CD4-positive, alpha-beta T cell treated with Interleukin-1 beta for 1 hour (primary cell): ENCODE measurements around the gene KCNJ1.

Experiments
- DNase-seq, 2 donors: peaks; one replicate each; pipeline ENCODE4 v3.0.0-alpha.2; 2020 to 2022

KCNJ1 gene

GRCh38 chr11:128846985-128847384 lies 20.1 kb downstream of the KCNJ1 start:
- DNase-seq: no peak

- no peak for DNase-seq
Observed at GRCh38 chr11:128845334-128845780, 21.7 kb downstream of the KCNJ1 start.

GRCh38 chr11:128843198-128843785 lies 23.8 kb downstream of the KCNJ1 start:
- DNase-seq: no peak

GRCh38 chr11:128841461-128842072 lies 25.5 kb downstream of the KCNJ1 start:
- peak; percentile 21 to 50 for DNase-seq

DNA sequence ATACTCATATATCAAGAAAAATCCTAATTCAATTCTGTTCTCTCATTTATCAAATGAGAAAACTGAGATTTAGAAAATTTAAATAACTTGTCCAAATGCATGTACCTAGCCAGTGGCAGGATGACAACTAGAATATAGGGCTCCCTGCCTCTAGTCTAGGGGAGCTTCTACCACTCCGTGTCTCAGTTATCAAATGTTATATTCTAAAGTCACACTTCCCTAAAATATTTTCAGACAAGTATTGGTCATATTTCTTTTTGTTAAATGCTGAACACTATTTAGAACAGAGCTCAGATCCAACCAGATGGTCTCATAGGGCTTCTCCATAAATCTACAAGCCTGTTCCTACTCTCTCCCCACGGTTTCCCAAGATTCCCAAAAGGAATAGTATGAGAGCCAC lies 26.3 kb downstream of the KCNJ1 start:
- DNase-seq: no peak

DNA sequence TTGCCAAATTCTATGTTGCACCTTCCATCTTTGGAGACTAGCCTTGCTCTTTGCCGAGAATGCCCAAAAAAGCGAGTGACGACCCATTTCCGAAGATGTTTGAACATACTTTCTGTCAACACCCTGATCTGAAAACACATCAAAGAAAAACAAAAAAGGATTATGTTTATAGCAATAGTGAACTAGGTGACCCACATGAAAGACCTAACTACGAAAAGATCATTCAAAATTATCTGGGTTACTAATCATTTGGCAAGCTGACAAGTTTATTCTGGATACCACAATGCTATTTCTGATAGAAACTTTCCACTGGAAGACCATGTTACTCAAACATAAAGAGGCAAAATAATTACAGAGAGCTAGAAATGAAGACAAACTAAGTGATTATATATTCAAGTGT lies 27.0 kb downstream of the KCNJ1 start:
- peak in 1 of 2 donors; percentile 61 for DNase-seq

DNA sequence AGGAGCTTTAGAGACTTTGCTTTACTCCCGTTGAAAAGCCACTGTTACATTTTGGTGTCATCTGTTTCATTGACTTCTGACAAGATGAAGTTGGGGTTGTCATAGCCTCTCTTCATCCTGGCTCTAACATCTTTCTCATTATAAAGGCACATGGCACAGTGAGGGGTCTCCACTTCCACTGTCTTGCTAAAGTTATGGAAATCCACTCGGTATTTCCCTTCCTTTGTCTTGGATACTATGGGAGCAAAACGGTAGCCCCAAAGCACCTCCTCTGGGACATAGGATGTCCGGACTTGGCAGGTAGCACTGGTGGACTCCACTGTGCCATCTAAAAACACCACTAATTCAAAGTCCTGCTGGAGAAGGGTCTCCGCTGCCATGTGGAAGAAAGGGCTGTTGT lies 28.0 kb downstream of the KCNJ1 start:
- no peak for DNase-seq

DNA sequence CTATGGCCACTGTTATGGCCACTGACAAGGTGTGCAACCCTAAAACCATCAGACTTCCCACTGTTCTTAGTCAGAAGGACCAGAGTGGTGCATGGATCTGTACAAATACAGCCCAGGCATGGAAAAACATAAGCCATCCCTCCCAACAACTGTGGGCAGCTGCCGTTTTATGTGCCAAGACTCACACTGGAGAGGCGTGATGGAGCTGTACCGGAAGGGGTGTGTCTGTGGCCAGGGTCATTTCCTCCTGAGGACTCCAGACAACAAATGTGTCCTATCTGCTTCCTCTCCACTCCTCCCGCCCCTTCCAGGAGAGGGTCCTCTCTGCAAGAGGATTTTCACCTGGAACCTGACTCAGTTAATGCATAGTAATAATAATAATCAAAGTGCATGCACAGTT lies 29.5 kb downstream of the KCNJ1 start:
- peak in 1 of 2 donors; percentile 27 for DNase-seq

DNA sequence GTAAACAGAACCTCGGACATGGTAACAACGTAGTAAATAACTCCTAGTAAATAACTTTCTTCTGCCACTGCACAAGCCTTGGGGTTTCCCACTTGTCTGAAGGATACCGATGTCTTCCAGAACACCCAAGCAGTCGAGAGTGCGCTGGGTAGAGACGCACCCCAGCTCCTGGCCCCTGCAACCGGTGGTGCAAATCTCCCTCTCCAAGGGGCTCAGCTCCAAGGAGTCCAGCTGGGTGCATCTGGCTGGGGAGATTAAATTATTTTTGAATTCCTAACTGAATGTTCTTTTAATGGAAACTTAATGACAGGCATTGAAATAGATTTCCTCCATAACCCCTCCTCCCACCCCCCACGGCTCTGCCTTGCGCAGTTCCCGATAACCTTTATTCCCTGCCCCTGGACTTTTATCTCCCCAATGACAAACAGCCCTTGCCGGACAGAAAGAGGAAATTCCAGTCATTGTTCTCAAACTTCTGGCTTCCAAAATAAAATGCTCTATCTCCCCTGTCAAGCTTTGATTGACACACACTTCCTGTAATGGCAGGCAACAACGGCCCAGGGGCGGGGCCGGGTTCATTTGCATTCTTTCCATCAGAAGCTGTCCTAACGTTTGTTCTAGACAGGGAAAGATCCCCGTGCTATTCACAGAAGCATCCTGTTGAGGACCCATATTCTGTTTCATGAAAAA lies 31.2 kb downstream of the KCNJ1 start:
- DNase-seq: no peak

DNA sequence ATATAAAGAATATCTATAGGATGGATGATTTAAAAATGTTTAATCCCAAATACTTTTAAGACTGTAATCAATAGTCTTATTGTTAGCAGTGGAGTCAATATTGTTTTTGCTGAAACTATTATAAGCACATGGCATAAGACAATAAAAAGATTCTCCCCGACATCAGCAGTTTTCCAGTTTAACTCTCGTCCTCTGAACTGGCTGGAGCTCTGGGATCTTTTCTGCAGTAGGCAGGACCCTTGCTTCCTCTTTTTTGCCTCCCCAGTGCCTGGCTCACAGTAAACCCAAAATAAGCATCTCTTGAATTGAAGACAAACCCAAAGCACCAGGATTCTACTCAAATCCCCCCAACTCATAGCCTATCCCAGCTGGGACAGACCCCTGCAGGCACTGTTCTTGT lies 32.9 kb downstream of the KCNJ1 start:
- no peak for DNase-seq

GRCh38 chr11:128832121-128832497 lies 35.0 kb downstream of the KCNJ1 start:
- no peak for DNase-seq

GRCh38 chr11:128831174-128832120 lies 35.6 kb downstream of the KCNJ1 start:
- peak; percentile 83 to 88 for DNase-seq

- peak in 1 of 2 donors; percentile 63 for DNase-seq
Observed at GRCh38 chr11:128830290-128831173, 36.6 kb downstream of the KCNJ1 start.

DNA sequence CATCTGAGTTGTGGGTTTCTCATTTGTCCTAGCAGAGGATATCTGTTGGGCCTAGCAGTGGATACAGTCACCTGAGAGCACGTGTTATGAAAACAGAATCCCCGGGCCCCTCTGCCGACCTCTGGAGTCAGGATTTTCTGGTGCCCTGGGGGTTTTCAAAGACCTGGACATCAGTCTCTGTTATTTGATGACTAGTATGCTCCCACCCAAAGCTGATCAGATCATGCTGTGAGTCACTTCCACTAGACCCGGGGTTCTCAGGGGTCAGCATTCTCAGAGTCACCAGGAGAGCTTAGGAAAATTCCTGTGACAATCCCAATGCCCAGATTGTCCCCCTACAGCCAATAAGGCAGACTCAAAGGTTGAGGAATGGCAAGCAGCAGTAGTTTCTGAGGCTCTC lies 38.7 kb downstream of the KCNJ1 start:
- DNase-seq: no peak

DNA sequence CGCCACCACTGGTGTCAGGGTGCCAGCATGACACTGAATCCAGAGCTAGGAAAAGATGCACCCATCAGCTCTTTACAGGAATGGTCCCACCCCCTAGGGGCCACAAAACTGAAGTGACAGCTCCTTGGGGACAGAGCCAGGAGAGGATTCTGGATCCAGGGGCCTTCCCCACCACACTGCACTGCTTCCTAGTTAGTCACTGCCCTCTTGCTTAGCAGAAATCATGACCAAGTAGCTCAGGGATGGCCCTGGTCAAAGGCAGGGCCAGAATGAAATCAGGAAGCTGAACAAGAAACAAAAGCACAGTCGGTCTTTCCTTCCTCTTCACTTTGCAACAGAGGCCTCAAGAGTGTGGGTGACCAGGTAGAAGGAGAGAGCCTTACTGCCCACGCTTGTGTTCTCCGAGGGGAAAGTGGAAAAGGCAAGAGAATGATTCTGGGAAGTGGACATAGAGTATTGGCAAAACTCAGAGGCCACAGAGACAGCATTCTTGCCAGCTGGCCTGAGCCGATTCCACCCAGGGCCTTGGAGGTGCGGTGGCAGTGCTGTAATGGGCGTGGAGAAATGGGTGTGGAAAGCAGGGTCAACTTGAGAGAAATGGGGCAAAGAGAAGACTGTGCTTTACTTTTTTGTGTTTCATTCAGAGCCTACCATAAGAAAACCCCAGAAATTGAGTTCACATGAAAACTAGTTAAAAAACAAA lies 39.8 kb downstream of the KCNJ1 start:
- DNase-seq: no peak

GRCh38 chr11:128825050-128825784 lies 41.9 kb downstream of the KCNJ1 start:
- DNase-seq: no peak

- DNase-seq: no peak
Observed at GRCh38 chr11:128824191-128825049, 42.7 kb downstream of the KCNJ1 start.

DNA sequence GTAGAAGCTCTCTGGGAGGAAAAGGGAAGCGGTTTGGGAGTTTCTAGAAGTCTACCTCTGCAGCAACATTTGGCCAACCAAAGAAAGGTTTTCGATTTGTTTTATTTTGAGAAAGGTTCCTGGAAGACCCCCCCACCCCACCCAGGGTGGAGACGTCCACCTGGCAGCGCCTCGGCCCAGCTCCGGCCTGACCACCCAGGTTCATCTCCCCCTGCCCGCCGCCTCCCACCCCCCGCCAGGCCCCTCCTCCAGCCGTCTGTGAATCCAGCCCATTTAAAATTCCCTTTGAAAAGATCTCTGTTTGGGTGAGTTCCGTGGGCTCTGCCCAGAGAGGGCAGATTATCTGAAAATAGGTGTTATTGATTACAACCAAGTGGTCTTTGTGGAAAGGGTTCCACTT lies 43.3 kb downstream of the KCNJ1 start:
- no peak for DNase-seq

DNA sequence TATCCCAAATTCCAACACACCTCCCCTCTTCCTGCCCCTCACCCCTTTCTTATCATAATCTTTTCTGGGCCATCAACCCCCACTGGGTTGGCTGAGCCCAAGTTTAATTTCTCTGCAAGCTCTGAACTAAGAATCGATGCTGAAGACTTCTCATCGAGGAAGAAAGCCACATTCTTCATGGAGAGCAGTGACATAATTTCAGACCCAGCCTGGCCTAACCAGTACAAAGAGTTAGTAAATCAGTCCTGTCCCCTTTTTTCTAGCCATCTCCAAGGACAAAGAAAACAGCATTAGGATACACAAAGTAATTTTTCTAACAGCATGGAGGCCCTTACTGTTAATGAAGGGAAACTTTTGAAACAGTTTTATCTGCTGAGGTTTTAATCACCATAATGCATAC lies 45.0 kb downstream of the KCNJ1 start:
- DNase-seq: no peak

- DNase-seq: no peak
Observed at GRCh38 chr11:128821556-128821955, 45.5 kb downstream of the KCNJ1 start.
